GM12878 (cell line): ENCODE results near the gene SLX9. TPM values are rescaled to one million over a fixed set of nuclear protein-coding genes. Genes with fewer than 3 reads are reported as not detected.

Experiments
- ATAC-seq: fragments of 200-7000 bp; cut with Tn5 transposase; 3 replicates; pipeline ENCODE4 v1.9.1; 2020; ENCODE audit warnings: mild to moderate bottlenecking, moderate library complexity
- BruUV-seq: library from RNA; stranded (reverse); fragments of 400-500 nt; replicated peaks from 2 replicates; lab custom pipeline; 2021; lab: Mats Ljungman, UMichigan
- CTCF ChIA-PET: fragments of 300-600 bp; sonication (Branson Sonifier 250); formaldehyde crosslinking; extraction: SDS; loops from one replicate; lab custom pipeline; 2021; ENCODE audit warnings: inconsistent platforms; lab: Yijun Ruan, JAX
- POLR2A ChIA-PET: fragments of 350-600 bp; formaldehyde crosslinking; extraction: SDS; loops from one replicate; lab custom pipeline; 2021; ENCODE audit warnings: inconsistent platforms; lab: Charles Lee
- RAD21 ChIA-PET: fragments of 300-600 bp; sonication (Branson Sonifier 250); formaldehyde crosslinking; loops from one replicate; lab custom pipeline; 2023; ENCODE audit warnings: antibody characterized with exemption; ENCODE audit not compliant: unreplicated experiment; lab: Charles Lee
- SMC1A ChIA-PET: fragments of 300-600 bp; sonication (Branson Sonifier 250); formaldehyde crosslinking; loops from one replicate; lab custom pipeline; 2023; ENCODE audit not compliant: unreplicated experiment, uncharacterized antibody; lab: Charles Lee
- DNase-seq: peaks from one replicate; pipeline ENCODE4 v3.0.0-alpha.2; 2011; ENCODE audit warnings: low read depth, low spot score
- FAIRE-seq: peaks from 3 replicates; lab custom pipeline; 2011; peaks lifted over from hg19 to GRCh38; lab: Jason Lieb, UNC
- H2AFZ ChIP-seq: 2 replicates; pipeline ENCODE4 v1.6.0; 2011; ENCODE audit warnings: low read depth, low read length, control low read depth; ENCODE audit not compliant: control insufficient read depth
- H3K27ac ChIP-seq: 2 replicates; pipeline ENCODE4 v1.5.1; 2011; ENCODE audit warnings: control low read depth; ENCODE audit not compliant: control insufficient read depth, insufficient read depth
- H3K27me3 ChIP-seq, 2 experiments: replicated peaks in 1 of 2; 2 replicates each; pipeline versions ENCODE4 v1.6.0 to v1.6.1; 2011; ENCODE audit warnings: low read length in 1 of 2; ENCODE audit not compliant: control insufficient read depth in 2 of 2, insufficient read depth in 2 of 2
- H3K36me3 ChIP-seq, 2 experiments: 2 replicates each; pipeline ENCODE4 v1.5.1; 2011; ENCODE audit warnings: low read length in 1 of 2; ENCODE audit not compliant: control insufficient read depth in 2 of 2, insufficient read depth in 2 of 2
- H3K4me1 ChIP-seq: 2 replicates; pipeline ENCODE4 v1.6.1; 2011; ENCODE audit warnings: mild to moderate bottlenecking, low read length, moderate library complexity, mixed read lengths; ENCODE audit not compliant: control insufficient read depth, insufficient read depth
- H3K4me2 ChIP-seq: 2 replicates; pipeline ENCODE4 v1.6.0; 2011; ENCODE audit warnings: control low read depth; ENCODE audit not compliant: control insufficient read depth, insufficient read depth
- H3K4me3 ChIP-seq: fragments of 200-600 bp; sonication (generic); 2 replicates; pipeline ENCODE4 v1.5.1; 2016
- H3K79me2 ChIP-seq: 2 replicates; pipeline ENCODE4 v1.6.0; 2011; ENCODE audit warnings: low read length; ENCODE audit not compliant: control insufficient read depth, insufficient read depth
- H3K9ac ChIP-seq: 2 replicates; pipeline ENCODE4 v1.8.0; 2011; ENCODE audit warnings: low read length, control low read depth, mixed read lengths; ENCODE audit not compliant: control insufficient read depth, insufficient read depth
- H3K9me3 ChIP-seq: replicated peaks from 3 replicates; pipeline ENCODE4 v1.5.1; 2011; ENCODE audit warnings: mild to moderate bottlenecking, low read length; ENCODE audit not compliant: control insufficient read depth, insufficient read depth
- H4K20me1 ChIP-seq: 2 replicates; pipeline ENCODE4 v1.6.0; 2011; ENCODE audit not compliant: control insufficient read depth, insufficient read depth
- HDAC2 ChIP-seq: fragments of 200-600 bp; sonication (generic); IDR thresholded peaks from 2 replicates; pipeline ENCODE4 v1.6.1; 2017
- NR2C2 ChIP-seq: IDR thresholded peaks from 2 replicates; pipeline ENCODE4 v1.6.1; 2011; ENCODE audit warnings: borderline replicate concordance, low read depth; ENCODE audit not compliant: control insufficient read depth, insufficient read length
- RCOR1 ChIP-seq: conservative IDR thresholded peaks from 2 replicates; pipeline ENCODE4 v1.6.1; 2012; ENCODE audit warnings: low read depth, low read length, improper control_type of control experiment
- USF2 ChIP-seq: IDR thresholded peaks from 2 replicates; pipeline ENCODE4 v1.6.1; 2011; ENCODE audit warnings: low read depth, low read length, improper control_type of control experiment, borderline replicate concordance
- ZSCAN29 ChIP-seq: fragments of 450-650 bp; IDR thresholded peaks from 2 replicates; pipeline ENCODE4 v1.6.1; 2017; ENCODE audit warnings: mild to moderate bottlenecking, moderate library complexity
- WGBS: methylation state at CpG from one replicate; pipeline ENCODE4 v1.1.6; 2016; ENCODE audit warnings: low lambda C conversion rate; ENCODE audit not compliant: insufficient replicate concordance, insufficient coverage; ENCODE audit errors: missing lambda C conversion rate; 5-methylcytosine and 5-hydroxymethylcytosine counted together
- in situ Hi-C: fragments of 300-500 bp; cut with MboI; formaldehyde crosslinking; loops from 9 replicates; pipeline ENCODE4 v1.14.3; 2018; ENCODE audit warnings: mixed read lengths
- intact Hi-C: fragments of 100-400 bp; cut with micrococcal nuclease; formaldehyde crosslinking; loops from one replicate; pipeline ENCODE4 v1.14.2; 2022; ENCODE audit not compliant: unreplicated experiment
- polyA plus RNA-seq, 11 experiments: library from polyadenylated mRNA; depleted of rRNA in 4 of 11; unstranded in 6 of 11; stranded (reverse) in 5 of 11; fragments of >200 nt; fragmentation: Nextera tagmentation in 4 of 11; fragmentation: Illumina TruSeq in 1 of 11; extraction: Ambion mirVana in 4 of 11; extraction: Trizol in 1 of 11; gene quantifications; 1 replicate in 1 of 11; 2 replicates in 10 of 11; pipeline versions ENCODE4 v1.2.1 to v1.2.3, GENCODE V29; 2011 to 2016; ENCODE audit warnings: inconsistent platforms in 2 of 11, missing spikeins in 2 of 11, low read depth in 1 of 11
- total RNA-seq, 4 experiments: library from RNA; depleted of rRNA in 3 of 4; stranded (reverse); fragments of >200 nt in 3 of 4; fragmentation: Illumina TruSeq in 1 of 4; extraction: Trizol in 1 of 4; gene quantifications; 2 replicates each; pipeline versions ENCODE4 v1.2.1 to v1.2.3, GENCODE V29; 2013 to 2021
- TF ChIP-seq, protein P1 (sequence below): IDR thresholded peaks from 2 replicates; pipeline ENCODE4 v1.6.1; 2011; ENCODE audit warnings: borderline replicate concordance, low read depth, mild to moderate bottlenecking, moderate library complexity, low read length; ENCODE audit not compliant: insufficient read depth, poor library complexity, severe bottlenecking
- TF ChIP-seq, protein P2 (sequence below): fragments of 450-650 bp; IDR thresholded peaks from 2 replicates; pipeline ENCODE4 v1.6.1; 2017; ENCODE audit warnings: mild to moderate bottlenecking, moderate library complexity
- TF ChIP-seq, protein P3 (sequence below): fragments of 450-650 bp; IDR thresholded peaks from 2 replicates; pipeline ENCODE4 v1.6.1; 2017; ENCODE audit warnings: mild to moderate bottlenecking, low read depth, inconsistent platforms; ENCODE audit not compliant: poor library complexity, severe bottlenecking

Gene SLX9
- total and polyA plus RNA-seq, 10 of the 15 experiments (the other 5 are each of a cell fraction or from before 2014, with no cell fraction given): 0.69 to 81.3 (median 33.9) TPM

DNA sequence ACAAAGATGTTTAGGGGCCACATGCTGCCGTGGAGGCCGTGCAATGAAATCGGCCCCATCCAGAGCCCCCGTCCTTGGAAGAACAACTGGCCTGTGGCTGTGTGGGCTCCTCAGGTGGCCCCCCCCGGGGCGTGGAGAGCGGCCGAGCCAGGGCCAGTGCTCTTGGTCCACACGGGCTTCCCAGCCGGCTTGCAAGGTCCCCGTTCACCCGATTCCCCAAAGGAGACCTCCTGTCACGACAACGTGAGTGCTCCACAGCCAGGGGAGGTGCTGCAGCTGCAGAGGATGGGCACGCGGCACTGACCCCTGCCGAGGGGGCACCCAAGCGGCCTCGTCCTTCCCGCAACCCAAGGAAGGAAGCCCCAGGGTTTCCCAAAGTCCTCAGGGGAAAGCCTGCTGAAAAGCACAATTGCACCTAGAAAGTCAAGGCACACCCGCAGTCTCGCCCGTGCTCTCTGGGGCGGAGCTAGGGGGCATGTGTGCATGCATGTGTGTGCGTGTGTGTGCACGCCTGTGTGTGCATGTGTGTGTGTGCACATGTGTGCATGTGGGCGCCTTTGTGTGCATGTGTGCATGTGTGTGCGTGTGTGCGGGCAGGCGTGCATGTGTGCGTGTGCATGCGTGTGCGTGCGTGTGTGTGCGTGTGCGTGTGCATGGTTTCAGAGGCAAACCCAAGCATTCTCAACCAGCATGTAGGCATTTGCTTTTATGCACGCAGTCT, 48.2 kb downstream of the SLX9 start (continued):
- TF ChIP-seq, protein P1, sequence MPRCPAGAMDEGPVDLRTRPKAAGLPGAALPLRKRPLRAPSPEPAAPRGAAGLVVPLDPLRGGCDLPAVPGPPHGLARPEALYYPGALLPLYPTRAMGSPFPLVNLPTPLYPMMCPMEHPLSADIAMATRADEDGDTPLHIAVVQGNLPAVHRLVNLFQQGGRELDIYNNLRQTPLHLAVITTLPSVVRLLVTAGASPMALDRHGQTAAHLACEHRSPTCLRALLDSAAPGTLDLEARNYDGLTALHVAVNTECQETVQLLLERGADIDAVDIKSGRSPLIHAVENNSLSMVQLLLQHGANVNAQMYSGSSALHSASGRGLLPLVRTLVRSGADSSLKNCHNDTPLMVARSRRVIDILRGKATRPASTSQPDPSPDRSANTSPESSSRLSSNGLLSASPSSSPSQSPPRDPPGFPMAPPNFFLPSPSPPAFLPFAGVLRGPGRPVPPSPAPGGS: peak; percentile 99
- no peak for TF ChIP-seq NR2C2

DNA sequence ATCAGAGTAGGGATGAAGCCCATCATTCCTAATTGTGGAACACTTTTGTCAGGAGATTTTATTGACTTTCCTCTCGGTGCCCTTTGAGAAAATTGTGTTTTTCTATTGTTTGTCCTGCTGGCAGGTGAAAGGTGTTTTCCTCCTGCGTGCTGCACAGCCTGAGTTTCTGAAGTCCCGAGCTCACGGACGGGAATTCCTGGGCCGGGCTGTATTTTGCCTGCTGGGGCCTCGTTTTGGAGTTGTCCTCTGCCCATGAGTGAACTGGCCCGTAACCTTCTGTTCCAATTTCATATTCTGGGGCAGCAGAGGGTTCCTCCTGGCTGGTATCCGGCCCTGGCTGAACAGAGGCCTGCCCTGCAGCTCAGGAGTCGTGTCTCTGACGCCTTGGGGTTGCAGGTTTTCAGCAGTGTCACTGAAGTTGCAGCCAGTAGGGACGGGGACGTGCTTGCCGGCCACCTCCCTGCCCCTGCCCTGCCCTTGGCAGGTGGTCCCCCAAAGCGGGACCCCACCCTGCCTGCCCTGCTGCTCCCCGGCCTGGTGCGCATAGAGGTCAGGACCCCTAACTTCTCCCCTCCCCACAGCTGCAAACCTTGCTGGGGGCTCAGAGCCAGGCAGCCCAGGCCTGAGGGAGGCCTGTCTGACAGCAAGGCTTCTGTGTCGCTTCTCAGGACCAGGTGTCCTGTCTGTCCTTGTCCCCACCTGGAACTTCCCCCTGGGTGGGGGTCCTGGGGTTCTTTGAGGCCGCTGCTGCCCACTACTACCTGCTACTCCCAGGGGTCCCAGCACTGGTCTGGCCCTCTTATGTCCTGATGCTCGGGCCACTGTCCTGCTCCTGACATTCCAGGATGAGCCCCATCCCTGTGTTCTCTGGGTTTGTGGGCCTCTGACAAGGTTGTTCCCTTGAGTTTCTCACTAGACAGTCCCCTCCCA, 49.0 kb downstream of the SLX9 start:
- ATAC-seq (0 out of 3 replicates have a peak, but pooled peaks have one; percentile 9), DNase-seq (no peak), FAIRE-seq (no peak)
- Histone ChIP-seq H3K36me3 (no peaks in the 10 kb centered on the region), H2AFZ (no peak overlapping the region), H3K27ac (no peak overlapping the region), H3K4me3 (no peak overlapping the region), H4K20me1 (no peaks in the 10 kb centered on the region), H3K9me3 (no peaks in the 10 kb centered on the region), H3K9ac (no peak overlapping the region), H3K4me1 (no peaks in the 10 kb centered on the region), H3K79me2 (no peaks in the 10 kb centered on the region), H3K4me2 (no peak overlapping the region), H3K27me3 (no peaks in the 10 kb centered on the region)
- ChIA-PET CTCF (interaction anchor here (0.9 to 1.3 kb wide), 2 partner anchors 139 to 149 kb away, joined by 3 read pairs; no protein-coding TSS in a partner anchor), SMC1A (no interaction called here), RAD21 (no interaction called here), POLR2A (no interaction called here)
- in situ Hi-C loops (no loop called here), intact Hi-C loops (no loop called here)
- 14% methylated on average over 20 of the region's 20 CpGs for WGBS
- no TSS peak for BruUV-seq
- TF ChIP-seq RCOR1: no peak
- TF ChIP-seq, protein P2, sequence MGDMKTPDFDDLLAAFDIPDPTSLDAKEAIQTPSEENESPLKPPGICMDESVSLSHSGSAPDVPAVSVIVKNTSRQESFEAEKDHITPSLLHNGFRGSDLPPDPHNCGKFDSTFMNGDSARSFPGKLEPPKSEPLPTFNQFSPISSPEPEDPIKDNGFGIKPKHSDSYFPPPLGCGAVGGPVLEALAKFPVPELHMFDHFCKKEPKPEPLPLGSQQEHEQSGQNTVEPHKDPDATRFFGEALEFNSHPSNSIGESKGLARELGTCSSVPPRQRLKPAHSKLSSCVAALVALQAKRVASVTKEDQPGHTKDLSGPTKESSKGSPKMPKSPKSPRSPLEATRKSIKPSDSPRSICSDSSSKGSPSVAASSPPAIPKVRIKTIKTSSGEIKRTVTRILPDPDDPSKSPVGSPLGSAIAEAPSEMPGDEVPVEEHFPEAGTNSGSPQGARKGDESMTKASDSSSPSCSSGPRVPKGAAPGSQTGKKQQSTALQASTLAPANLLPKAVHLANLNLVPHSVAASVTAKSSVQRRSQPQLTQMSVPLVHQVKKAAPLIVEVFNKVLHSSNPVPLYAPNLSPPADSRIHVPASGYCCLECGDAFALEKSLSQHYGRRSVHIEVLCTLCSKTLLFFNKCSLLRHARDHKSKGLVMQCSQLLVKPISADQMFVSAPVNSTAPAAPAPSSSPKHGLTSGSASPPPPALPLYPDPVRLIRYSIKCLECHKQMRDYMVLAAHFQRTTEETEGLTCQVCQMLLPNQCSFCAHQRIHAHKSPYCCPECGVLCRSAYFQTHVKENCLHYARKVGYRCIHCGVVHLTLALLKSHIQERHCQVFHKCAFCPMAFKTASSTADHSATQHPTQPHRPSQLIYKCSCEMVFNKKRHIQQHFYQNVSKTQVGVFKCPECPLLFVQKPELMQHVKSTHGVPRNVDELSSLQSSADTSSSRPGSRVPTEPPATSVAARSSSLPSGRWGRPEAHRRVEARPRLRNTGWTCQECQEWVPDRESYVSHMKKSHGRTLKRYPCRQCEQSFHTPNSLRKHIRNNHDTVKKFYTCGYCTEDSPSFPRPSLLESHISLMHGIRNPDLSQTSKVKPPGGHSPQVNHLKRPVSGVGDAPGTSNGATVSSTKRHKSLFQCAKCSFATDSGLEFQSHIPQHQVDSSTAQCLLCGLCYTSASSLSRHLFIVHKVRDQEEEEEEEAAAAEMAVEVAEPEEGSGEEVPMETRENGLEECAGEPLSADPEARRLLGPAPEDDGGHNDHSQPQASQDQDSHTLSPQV: no peak
- TF ChIP-seq, protein P3, sequence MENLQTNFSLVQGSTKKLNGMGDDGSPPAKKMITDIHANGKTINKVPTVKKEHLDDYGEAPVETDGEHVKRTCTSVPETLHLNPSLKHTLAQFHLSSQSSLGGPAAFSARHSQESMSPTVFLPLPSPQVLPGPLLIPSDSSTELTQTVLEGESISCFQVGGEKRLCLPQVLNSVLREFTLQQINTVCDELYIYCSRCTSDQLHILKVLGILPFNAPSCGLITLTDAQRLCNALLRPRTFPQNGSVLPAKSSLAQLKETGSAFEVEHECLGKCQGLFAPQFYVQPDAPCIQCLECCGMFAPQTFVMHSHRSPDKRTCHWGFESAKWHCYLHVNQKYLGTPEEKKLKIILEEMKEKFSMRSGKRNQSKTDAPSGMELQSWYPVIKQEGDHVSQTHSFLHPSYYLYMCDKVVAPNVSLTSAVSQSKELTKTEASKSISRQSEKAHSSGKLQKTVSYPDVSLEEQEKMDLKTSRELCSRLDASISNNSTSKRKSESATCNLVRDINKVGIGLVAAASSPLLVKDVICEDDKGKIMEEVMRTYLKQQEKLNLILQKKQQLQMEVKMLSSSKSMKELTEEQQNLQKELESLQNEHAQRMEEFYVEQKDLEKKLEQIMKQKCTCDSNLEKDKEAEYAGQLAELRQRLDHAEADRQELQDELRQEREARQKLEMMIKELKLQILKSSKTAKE: no peak
- TF ChIP-seq HDAC2: no peak
- no peak for TF ChIP-seq ZSCAN29
- TF ChIP-seq USF2: no peak
